ENCODE results near the gene CYBA. TPM values are rescaled to one million over a fixed set of nuclear protein-coding genes. Genes with fewer than 3 reads are reported as not detected.

The CYBA gene
- total and polyA plus RNA-seq, 2 of the 13 experiments (the other 11 are each of a cell fraction or from before 2014, with no cell fraction given): 196 to 250 TPM

DNA sequence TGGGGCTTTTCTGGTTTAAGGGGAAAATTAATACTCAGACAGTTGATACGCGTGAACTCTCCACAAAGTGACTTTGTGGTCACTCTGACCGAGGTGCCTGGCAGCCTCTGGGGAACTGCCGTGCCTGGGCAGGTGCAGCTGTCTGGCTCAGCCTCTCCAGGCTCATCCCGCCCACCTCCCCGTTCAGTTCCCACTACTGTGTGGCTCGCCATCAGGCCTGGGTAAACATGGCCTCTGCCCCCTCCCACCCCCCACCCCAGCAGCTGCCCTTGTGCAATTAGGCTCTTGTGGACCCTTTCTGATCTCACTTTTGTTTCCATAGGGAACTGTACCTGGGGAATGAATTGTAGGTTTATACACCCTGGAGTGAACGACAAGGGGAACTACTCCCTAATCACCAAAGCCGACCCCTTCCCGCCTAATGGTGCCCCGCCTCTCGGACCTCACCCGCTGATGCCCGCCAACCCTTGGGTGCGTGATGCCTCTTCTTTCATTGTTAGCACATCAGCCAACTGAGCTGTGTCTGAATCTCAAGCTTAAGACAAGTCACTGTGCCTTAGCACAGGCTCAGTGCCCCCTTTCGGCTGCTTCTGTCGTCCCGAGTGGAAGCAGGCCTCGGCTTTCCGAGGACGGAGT, 52.9 kb downstream of the CYBA start (continued):
- TF ChIP-seq LRRFIP1 (CRISPR knock-in tag; conservative IDR thresholded peaks at IDR 0.05) (no peak), SOX13 (IDR thresholded peaks at IDR 0.05) (no peak), SOX13 (CRISPR knock-in tag; conservative IDR thresholded peaks at IDR 0.05 in 1 of 2, IDR thresholded peaks at IDR 0.05 in 1 of 2) (peak in 1 of 2 experiments; percentile 37; a peak in 1 of 4 replicates), ZNF547 (CRISPR knock-in tag; IDR thresholded peaks at IDR 0.05) (no peak), FOXA3 (CRISPR knock-in tag; IDR thresholded peaks at IDR 0.05) (peak; percentile 92), ERF (CRISPR knock-in tag; IDR thresholded peaks at IDR 0.05) (peak; percentile 65; the same call in 1 of the 2 replicates), EED (CRISPR knock-in tag; IDR thresholded peaks at IDR 0.05) (no peak), TOPORS (CRISPR knock-in tag; IDR thresholded peaks at IDR 0.05) (no peak), ASH2L (IDR thresholded peaks at IDR 0.05; ENCODE audit: insufficient read length, low read depth, low read length) (peak; percentile 72), HOXA7 (CRISPR knock-in tag; IDR thresholded peaks at IDR 0.05) (no peak), ZNF792 (CRISPR knock-in tag; IDR thresholded peaks at IDR 0.05) (no peak), SP5 (CRISPR knock-in tag; IDR thresholded peaks at IDR 0.05; ENCODE audit: borderline replicate concordance, low read depth) (peak; percentile 65; the same call in 1 of the 2 replicates), IRF9 (CRISPR knock-in tag; IDR thresholded peaks at IDR 0.05; ENCODE audit: borderline replicate concordance) (peak; percentile 51; the same call in 1 of the 2 replicates), YY1 (IDR thresholded peaks at IDR 0.05; ENCODE audit: insufficient read depth, insufficient replicate concordance, low read depth, low read length) (peak; percentile 51), ZNF230 (CRISPR knock-in tag; IDR thresholded peaks at IDR 0.05) (no peak), EHMT2 (IDR thresholded peaks at IDR 0.05; ENCODE audit: borderline replicate concordance, low read depth, low read length) (no peak), ZNF260 (CRISPR knock-in tag; IDR thresholded peaks at IDR 0.05; ENCODE audit: borderline replicate concordance, low read depth) (no peak), GLI4 (CRISPR knock-in tag; IDR thresholded peaks at IDR 0.05; ENCODE audit: borderline replicate concordance) (no peak), ZNF7 (CRISPR knock-in tag; IDR thresholded peaks at IDR 0.05) (no peak), NCOR1 (IDR thresholded peaks at IDR 0.05; ENCODE audit: borderline replicate concordance, low read length) (peak; percentile 42; the same call in 1 of the 2 replicates), POLR2AphosphoS2 (IDR thresholded peaks at IDR 0.05; ENCODE audit: low read depth, low read length) (no peak), FOXM1 (CRISPR knock-in tag; IDR thresholded peaks at IDR 0.05) (no peak)
- TF ChIP-seq, protein P1, sequence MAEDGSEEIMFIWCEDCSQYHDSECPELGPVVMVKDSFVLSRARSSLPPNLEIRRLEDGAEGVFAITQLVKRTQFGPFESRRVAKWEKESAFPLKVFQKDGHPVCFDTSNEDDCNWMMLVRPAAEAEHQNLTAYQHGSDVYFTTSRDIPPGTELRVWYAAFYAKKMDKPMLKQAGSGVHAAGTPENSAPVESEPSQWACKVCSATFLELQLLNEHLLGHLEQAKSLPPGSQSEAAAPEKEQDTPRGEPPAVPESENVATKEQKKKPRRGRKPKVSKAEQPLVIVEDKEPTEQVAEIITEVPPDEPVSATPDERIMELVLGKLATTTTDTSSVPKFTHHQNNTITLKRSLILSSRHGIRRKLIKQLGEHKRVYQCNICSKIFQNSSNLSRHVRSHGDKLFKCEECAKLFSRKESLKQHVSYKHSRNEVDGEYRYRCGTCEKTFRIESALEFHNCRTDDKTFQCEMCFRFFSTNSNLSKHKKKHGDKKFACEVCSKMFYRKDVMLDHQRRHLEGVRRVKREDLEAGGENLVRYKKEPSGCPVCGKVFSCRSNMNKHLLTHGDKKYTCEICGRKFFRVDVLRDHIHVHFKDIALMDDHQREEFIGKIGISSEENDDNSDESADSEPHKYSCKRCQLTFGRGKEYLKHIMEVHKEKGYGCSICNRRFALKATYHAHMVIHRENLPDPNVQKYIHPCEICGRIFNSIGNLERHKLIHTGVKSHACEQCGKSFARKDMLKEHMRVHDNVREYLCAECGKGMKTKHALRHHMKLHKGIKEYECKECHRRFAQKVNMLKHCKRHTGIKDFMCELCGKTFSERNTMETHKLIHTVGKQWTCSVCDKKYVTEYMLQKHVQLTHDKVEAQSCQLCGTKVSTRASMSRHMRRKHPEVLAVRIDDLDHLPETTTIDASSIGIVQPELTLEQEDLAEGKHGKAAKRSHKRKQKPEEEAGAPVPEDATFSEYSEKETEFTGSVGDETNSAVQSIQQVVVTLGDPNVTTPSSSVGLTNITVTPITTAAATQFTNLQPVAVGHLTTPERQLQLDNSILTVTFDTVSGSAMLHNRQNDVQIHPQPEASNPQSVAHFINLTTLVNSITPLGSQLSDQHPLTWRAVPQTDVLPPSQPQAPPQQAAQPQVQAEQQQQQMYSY (CRISPR knock-in tag; IDR thresholded peaks at IDR 0.05): no peak
